Neural progenitor cell (in vitro differentiated cells): ENCODE results near the gene PPP6R1.

Experiments used
- EZH2 ChIP-seq: fragments of 200-600 bp; sonication (generic); IDR thresholded peaks from 2 replicates; pipeline ENCODE4 v1.6.1; 2017; ENCODE audit warnings: antibody characterized with exemption, mild to moderate bottlenecking, moderate library complexity
- TF ChIP-seq, protein P1 (sequence below): fragments of 200-600 bp; sonication (generic); IDR thresholded peaks from 2 replicates; pipeline ENCODE4 v1.5.1; 2017; ENCODE audit warnings: antibody characterized with exemption, mild to moderate bottlenecking

DNA sequence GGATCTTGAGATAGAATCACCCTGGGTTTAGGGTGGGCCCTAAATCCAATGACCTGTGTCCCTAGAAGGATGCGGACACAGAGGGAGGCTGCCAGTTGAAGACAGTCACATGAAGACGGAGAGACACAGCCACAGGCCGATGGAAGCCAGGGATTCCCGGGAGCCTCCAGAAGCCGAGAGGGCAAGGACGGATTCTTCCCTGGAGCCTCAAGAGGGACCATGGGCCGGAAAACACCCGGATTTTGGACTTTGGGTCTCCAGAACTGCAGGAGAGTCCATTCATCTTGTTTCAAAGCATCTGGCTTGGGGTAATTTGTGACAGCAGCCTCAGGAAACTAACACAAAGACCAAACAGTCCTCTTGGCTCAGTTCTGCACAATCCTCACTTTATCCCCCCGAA is 32.5 kb downstream of the PPP6R1 start:
- TF ChIP-seq, protein P1, sequence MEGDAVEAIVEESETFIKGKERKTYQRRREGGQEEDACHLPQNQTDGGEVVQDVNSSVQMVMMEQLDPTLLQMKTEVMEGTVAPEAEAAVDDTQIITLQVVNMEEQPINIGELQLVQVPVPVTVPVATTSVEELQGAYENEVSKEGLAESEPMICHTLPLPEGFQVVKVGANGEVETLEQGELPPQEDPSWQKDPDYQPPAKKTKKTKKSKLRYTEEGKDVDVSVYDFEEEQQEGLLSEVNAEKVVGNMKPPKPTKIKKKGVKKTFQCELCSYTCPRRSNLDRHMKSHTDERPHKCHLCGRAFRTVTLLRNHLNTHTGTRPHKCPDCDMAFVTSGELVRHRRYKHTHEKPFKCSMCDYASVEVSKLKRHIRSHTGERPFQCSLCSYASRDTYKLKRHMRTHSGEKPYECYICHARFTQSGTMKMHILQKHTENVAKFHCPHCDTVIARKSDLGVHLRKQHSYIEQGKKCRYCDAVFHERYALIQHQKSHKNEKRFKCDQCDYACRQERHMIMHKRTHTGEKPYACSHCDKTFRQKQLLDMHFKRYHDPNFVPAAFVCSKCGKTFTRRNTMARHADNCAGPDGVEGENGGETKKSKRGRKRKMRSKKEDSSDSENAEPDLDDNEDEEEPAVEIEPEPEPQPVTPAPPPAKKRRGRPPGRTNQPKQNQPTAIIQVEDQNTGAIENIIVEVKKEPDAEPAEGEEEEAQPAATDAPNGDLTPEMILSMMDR = no peak
- no peak for TF ChIP-seq EZH2
